Urinary bladder (tissue), 4 donors: ENCODE results near the gene TMEM86B. TPM values are rescaled to one million over a fixed set of nuclear protein-coding genes. Genes with fewer than 3 reads are reported as not detected.
"Not testable (repeated sequence)": the region's sequence is repeated elsewhere in the genome, so short reads cannot be mapped to it uniquely, and the experiment has no call there.

Experiments
- DNase-seq: peaks from one replicate; pipeline ENCODE4 v3.0.0-alpha.2; 2015; ENCODE audit errors: extremely low spot score
- H3K27ac ChIP-seq: one replicate; pipeline ENCODE4 v1.5.1; 2013; ENCODE audit warnings: low read depth, mild to moderate bottlenecking, moderate library complexity
- H3K36me3 ChIP-seq: one replicate; pipeline ENCODE4 v1.6.1; 2013; ENCODE audit warnings: mild to moderate bottlenecking, moderate library complexity; ENCODE audit not compliant: insufficient read depth
- H3K4me1 ChIP-seq: one replicate; pipeline ENCODE4 v1.6.1; 2013; ENCODE audit warnings: mild to moderate bottlenecking, moderate library complexity; ENCODE audit not compliant: insufficient read depth
- H3K4me3 ChIP-seq: one replicate; pipeline ENCODE4 v1.5.1; 2013; ENCODE audit warnings: low read depth, low read length
- WGBS: extraction: QIAGEN DNeasy Blood & Tissue Kit; methylation state at CpG from one replicate; pipeline ENCODE4 v1.1.7; 2013; 5-methylcytosine and 5-hydroxymethylcytosine counted together
- polyA plus RNA-seq: library from polyadenylated mRNA; stranded (reverse); fragments of 200-250 nt; gene quantifications from one replicate; pipeline ENCODE4 v1.2.3, GENCODE V29; 2013
- total RNA-seq: library from RNA; depleted of rRNA; stranded (reverse); fragments of >200 nt; gene quantifications from one replicate; pipeline ENCODE4 v1.2.3, GENCODE V29; 2014
- donor health status: healthy with polysubstance abuse.
- donor health status: healthy.

Gene TMEM86B
- total and polyA plus RNA-seq, 2 donors: 0.79 to 4.5 TPM

DNA sequence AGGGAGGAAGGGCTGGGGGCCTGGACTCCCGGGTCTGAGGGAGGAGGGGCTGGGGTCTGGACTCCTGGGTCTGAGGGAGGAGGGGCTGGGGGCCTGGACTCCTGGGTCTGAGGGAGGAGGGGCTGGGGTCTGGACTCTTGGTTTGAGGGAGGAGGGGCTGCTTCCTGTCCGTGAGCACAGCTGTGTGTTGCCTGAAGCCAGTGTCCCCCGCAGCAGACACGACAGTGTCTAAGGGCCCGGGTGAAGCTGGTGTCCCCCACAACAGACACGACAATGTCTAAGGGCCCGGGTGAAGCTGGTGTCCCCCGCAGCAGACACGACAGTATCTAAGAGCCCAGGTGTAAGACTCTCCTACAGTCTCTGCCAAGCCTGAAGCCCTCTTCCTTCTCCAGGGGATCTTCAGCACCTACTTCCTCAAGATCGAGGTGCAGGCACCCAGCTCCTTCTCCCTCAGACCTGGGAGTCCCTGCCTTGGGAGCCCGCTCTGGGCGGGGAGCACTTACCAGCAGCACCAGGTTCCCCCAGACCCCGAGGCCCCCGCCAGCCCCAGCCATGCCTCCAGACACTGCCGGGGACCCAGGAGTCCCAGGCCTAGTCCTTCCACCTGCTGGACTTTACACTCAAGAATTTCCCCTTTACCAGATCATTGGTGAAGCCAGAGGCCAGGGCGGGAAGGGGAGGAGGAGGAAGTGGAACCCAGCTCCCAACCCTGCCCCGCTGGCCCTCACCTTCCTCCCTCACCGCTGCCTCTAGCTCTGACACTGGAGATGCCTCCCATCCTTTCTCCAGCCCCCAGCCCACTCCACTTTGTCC is 19.5 kb downstream of the TMEM86B start, which contains the start of gene PTPRH:
Gene PTPRH, minus strand, starts transcription at position 622 of the 813 bp plus-strand sequence. Its CDS starts 68 bp downstream, at position 554.
- 56% methylated on average over 17 of the region's 18 CpGs for WGBS
- Histone ChIP-seq H3K4me3 (no peak within 1 kb of the TSS), H3K36me3 (no peaks in the 10 kb centered on the region), H3K4me1 (no peaks in the 10 kb centered on the region), H3K27ac (no peak within 1 kb of the TSS)
- DNase-seq: no peak

DNA sequence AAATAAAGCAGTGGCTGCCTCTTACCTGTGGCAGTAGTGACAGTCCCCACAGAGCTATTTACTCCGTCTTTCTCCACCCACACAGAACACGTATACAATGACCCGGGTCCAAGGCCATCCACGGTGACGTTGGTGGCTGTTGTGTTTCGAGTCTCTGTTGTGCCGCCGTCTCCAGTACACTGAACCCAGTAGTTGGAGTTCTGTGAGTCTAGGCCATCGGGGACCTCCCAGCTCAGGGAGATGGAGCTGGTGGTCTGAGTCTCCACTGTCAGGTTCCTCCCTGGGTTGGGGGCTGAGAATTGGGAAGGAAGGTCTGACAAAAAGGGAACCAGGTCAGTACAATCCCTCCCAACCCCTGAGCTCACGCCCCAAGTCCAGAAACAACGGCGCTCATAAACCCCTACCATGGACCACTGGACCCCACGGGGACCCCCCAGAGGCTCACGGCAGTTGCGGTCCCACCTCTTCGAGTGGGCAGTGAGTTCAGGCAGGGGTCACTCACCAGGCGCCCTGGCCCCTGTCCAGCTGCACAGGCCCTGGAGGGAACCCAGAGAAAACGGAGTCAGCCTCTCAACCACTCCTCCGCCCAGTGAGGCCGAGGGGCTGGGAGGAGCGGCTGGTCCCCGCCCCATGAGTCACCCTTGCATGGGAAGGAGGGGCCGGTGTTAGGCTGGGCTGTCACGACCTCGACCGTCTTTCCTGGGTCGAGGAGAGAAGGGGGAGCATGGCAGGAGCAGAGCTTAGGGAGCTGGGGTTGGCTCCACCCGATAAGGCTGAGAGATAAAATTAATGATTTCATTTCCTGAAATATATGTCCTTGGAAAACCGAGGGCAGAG is 21.7 kb downstream of the TMEM86B start:
- no peak overlapping the region for H3K27ac ChIP-seq
- H3K36me3 ChIP-seq: no peaks in the 10 kb centered on the region
- DNase-seq: no peak
- 30% methylated on average over 29 of the region's 29 CpGs for WGBS
- H3K4me1 ChIP-seq: no peaks in the 10 kb centered on the region
- no peak overlapping the region for H3K4me3 ChIP-seq

DNA sequence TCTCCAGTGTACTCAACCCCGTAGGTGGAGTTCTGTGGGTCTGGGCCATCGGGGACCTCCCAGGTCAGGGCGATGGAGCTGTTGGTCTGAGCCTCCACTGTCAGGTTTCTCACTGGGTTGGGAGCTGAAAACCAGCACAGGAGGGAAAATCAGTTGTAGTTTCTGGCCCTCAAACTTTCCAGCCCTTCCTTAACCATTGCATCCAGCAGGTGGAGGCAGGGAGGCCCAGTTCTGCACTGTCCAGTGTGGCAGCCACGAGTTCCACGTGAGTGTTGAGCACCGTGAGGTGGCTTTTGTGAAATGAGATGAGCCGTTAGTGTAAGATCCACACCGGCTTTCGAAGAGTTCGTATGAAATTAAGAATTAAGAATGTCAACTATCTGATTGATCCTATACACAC is 26.4 kb downstream of the TMEM86B start:
- H3K36me3 ChIP-seq, H3K4me3 ChIP-seq, H3K4me1 ChIP-seq, H3K27ac ChIP-seq, DNase-seq: not testable (repeated sequence)
- 73% methylated on average over 10 of the region's 10 CpGs for WGBS

DNA sequence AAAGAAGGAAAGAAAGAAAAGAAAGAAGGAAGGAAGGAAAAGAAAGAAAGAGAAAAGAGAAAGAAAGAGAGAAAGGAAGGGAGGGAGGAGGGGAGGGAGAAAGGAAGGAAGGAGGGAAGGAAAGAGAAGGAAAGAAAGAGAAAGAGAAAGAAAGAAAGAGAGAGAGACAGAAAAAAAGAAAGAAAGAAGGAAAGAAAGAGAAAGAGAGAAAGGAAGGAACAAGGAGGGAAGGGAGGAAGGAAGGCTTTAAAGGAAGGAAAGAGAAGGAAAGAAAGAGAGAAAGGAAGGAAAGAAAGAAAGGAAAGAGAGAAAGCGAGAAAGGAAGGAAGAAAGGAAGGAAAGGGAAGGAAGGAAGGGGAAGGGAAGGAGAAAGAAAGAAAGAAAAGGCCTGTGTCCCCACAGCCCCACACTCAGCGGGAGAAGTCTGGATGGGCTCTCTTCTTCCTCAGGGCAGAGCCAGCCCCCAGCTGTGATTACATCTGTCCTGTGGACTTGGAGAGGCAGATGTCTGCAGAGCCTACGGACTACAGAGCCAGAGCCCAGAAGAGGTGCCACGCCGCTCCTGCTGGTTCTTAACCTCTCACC is 28.9 kb downstream of the TMEM86B start:
- Histone ChIP-seq H3K27ac (no peak overlapping the region), H3K36me3 (no peaks in the 10 kb centered on the region), H3K4me1 (no peaks in the 10 kb centered on the region), H3K4me3 (no peak overlapping the region)
- no peak for DNase-seq
- WGBS: 65% methylated on average over 5 of the region's 5 CpGs

DNA sequence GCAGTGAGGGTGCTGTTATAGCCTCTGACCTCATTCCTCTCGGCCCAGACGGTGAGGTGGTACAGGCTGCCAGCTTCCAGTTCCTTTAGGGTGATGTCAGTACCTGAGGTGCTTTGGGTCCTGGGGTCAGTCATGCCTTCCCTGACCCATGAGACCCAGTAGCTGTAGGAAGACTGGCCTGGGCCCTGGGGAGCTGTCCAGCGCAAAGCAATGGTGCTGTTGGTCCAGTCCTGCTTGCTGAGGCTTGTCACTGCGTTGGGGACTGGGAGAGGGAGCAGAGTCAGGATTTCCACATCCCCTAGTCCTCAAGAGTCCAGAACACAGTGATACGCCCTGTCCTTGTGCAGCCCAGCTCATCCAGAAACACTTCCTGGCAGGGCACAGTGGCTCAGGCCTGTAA is 29.9 kb downstream of the TMEM86B start:
- DNase-seq: no peak
- WGBS: 53% methylated on average over 5 of the region's 5 CpGs
- Histone ChIP-seq H3K4me1 (no peaks in the 10 kb centered on the region), H3K4me3 (no peak overlapping the region), H3K36me3 (no peaks in the 10 kb centered on the region), H3K27ac (no peak overlapping the region)

DNA sequence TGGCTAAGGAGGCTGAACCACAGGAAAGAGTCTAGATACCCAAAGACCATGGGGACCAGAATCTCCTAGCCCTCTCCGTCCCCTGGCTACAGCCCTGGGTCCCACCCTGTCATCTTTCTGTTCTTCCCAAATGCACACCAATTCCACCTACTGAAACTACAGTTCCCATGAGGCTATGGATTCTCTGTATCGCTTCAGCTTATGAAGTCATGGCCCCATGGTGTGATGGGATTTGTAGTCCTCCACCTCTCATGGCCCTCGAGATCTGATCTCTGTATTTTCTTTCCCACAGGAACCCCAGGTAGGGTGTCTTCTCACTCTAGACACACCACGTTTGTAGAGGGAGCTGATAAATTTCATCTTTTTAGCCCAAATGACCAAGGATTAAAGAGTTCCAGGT is 31.0 kb downstream of the TMEM86B start:
- WGBS: 54% methylated on average over 4 of the region's 4 CpGs
- H3K4me3 ChIP-seq: no peak overlapping the region
- H3K4me1 ChIP-seq: no peaks in the 10 kb centered on the region
- H3K36me3 ChIP-seq: no peaks in the 10 kb centered on the region
- no peak overlapping the region for H3K27ac ChIP-seq
- no peak for DNase-seq

DNA sequence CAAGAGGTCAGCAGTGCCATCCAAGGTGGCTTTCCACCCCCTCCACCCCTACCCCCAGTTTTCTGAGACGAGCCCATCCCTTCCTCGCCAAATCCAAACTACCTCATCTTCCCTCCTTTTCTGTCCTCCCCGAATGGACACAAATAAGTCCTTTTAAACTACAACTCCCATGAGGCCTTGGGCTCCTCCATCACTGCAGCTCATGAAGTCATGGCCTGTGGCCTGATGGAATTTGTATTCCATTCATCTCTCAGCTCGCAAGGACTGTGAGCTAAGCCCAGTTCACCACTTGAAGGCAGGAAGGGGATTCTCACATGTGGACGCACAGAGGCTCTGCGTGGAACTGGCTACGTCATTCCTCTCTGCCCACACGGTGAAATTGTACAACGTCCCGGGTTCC is 31.8 kb downstream of the TMEM86B start:
- WGBS: 84% methylated on average over 10 of the region's 10 CpGs
- H3K4me3 ChIP-seq: no peak overlapping the region
- no peaks in the 10 kb centered on the region for H3K36me3 ChIP-seq
- H3K27ac ChIP-seq: no peak overlapping the region
- no peak for DNase-seq
- H3K4me1 ChIP-seq: no peaks in the 10 kb centered on the region

DNA sequence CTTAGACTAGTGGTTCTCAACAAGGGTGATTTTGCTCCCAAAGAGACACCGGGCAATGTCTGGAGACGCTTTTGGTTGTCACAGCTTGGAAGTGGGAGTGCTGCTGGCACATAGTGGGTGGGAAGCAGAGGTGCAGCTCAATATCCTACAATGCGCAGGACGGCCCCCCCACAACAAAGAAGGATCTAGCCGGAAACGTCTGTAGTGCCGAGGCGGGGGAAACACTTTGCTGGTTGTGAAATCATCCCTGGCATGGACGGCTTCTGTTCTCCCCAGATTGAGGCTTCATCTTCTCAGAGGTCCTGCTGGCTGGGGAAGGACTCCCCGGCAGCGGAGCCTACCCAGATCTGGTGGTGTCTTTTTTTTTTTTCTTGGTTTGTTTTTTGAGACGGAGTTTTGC is 35.1 kb downstream of the TMEM86B start:
- Histone ChIP-seq H3K4me3 (no peak overlapping the region), H3K27ac (no peak overlapping the region), H3K36me3 (no peaks in the 10 kb centered on the region), H3K4me1 (no peaks in the 10 kb centered on the region)
- no peak for DNase-seq
- 77% methylated on average over 12 of the region's 12 CpGs for WGBS

DNA sequence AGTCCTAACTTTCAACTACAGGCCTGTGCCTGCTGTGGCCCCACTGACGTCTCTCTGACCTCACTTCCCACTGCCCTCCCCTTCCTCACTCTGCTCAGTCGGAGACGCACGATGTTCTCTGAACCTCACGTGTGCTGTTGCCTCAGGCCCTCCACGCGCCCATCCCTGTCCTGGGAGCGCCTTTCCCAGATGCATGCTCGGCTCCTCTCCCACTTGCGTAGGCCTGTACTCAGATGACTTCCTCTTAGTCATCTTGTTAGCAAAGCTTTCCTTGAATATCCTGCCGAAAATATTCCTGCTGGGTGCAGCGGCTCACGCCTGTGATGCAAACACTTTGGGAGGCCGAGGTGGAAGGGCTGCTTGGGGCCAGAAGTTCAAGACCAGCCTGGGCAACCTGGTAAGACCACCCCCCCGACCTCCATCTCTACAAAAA is 39.1 kb downstream of the TMEM86B start:
- DNase-seq: no peak
- Histone ChIP-seq H3K4me1 (no peaks in the 10 kb centered on the region), H3K27ac (no peak overlapping the region), H3K36me3 (no peaks in the 10 kb centered on the region), H3K4me3 (no peak overlapping the region)
- WGBS: 55% methylated on average over 15 of the region's 15 CpGs

DNA sequence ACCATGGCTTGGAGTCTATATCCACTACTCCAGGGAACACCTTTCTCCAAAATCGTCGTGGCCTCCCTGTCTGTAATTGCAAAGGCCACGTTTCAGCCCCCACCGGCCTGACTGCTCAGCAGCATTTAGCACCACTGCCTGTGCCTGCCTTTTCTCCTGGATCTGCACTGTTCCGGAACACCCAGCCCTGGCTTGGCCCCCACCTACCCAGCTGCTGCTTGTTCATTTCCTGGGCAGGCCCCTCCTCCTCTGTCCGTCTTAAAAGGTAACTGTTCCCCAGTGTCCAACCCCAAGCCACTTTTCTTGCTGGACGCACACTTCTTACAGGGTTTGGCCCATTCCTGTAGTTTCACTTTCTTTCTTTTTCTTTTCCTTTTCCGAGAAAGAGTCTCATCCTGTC is 39.9 kb downstream of the TMEM86B start:
- no peaks in the 10 kb centered on the region for H3K36me3 ChIP-seq
- no peak for DNase-seq
- H3K27ac ChIP-seq: no peak overlapping the region
- 64% methylated on average over 8 of the region's 8 CpGs for WGBS
- H3K4me3 ChIP-seq: no peak overlapping the region
- no peaks in the 10 kb centered on the region for H3K4me1 ChIP-seq

DNA sequence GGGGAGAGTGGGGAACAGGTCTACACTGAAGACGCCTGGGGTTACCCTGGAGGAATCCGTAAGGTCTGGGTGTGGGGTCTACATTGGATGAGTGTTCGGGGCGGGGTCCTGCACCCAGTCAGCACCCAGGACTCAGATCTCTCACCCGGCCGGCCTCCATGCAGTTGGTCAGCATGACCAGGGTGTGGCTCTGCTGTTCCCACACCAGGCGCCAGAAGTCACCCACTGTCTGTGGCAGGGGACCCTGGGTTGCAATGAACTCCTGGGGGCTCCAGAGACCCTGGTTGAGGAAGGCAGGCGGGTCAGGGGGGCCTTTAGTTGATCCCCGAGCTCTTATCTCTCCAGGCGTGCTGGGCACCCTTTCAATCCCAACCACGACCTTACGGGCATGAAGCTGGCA is 42.5 kb downstream of the TMEM86B start:
- no peak overlapping the region for H3K4me3 ChIP-seq
- no peaks in the 10 kb centered on the region for H3K36me3 ChIP-seq
- no peak for DNase-seq
- H3K4me1 ChIP-seq: no peaks in the 10 kb centered on the region
- no peak overlapping the region for H3K27ac ChIP-seq
- 74% methylated on average over 12 of the region's 12 CpGs for WGBS

DNA sequence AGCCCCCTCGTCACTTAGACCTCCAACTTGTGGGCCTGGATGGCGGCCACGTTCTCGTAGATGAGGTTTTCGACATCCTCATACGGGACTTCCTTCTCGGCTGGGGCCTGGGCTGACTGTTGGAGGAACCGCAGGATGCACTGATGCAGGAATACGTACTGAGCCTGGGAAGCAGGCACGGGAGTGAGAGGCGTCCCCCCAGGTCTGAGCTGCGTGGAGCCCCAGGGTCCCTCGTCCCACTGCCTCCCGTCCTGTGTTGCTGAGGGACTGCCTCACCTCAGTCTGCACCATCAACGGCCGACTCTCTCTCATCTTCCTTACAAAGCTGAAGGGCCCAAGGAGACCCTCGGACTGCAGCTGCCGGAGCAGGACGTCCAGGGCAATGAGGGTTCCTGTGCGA is 46.8 kb downstream of the TMEM86B start:
- Histone ChIP-seq H3K4me1 (no peaks in the 10 kb centered on the region), H3K27ac (no peak overlapping the region), H3K4me3 (no peak overlapping the region), H3K36me3 (no peaks in the 10 kb centered on the region)
- no peak for DNase-seq
- 68% methylated on average over 20 of the region's 20 CpGs for WGBS

DNA sequence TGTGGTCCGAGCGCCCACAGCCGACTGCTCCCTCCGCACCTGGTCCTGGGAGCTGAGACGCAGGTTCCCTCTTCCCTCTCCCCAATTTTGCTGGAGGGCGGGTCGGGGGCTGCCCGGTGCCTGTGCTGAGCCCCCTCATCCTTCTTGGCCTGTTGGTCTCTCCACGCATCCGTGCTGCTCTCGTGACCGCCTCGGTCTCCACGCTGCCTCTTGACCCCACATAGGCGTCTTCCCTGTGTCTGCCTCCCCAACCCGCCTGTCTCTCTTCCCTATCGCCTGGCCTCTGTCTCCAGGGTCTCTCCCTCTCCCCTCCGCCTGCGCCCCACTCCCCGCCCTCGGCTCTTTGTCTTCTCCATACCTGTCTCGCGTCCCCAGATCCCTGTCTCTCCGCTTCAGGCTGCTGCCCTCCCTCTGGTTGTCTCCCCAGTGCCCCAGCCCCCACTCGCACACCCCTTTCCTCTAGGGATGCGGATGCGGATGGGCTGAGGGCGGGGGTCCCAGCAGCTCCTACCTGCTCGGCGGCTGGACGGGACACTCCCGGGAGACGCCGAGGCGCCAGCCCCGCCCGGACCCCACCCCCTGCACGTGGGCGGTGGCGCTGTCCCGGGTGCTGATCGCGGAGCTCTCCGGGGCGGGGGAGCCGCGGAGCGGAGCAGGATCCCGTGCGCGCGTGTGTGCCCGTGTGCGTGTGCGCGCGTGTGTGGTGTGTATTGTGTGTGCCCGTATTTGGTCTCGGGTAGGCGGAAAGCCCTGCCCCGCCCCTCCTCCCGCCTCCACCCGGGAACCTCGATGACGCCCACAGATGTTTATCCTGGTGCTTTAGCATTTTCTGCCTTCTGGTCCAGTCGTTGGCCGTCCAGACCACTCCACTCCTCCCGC is 48.7 kb downstream of the TMEM86B start, which contains the start of gene SYT5:
Gene SYT5, minus strand, starts transcription at position 684 of the 879 bp plus-strand sequence. CDS start 1,248 bp downstream, outside the sequence.
- 1% methylated on average over 68 of the region's 68 CpGs for WGBS
- H3K4me3 ChIP-seq: no peak within 1 kb of the TSS
- H3K27ac ChIP-seq: no peak within 1 kb of the TSS
- no peaks in the 10 kb centered on the region for H3K4me1 ChIP-seq
- H3K36me3 ChIP-seq: no peaks in the 10 kb centered on the region
- DNase-seq: no peak
